ENCODE results near the gene ZNF304. TPM values are rescaled to one million over a fixed set of nuclear protein-coding genes. Genes with fewer than 3 reads are reported as not detected.
A peak's percentile ranks its signal among the peaks of the same experiment; 100 is the strongest.
"Not testable (repeated sequence)": the region's sequence is repeated elsewhere in the genome, so short reads cannot be mapped to it uniquely, and the experiment has no call there.

The ZNF304 gene
- total and polyA plus RNA-seq, 4 experiments from 2014 or later: 0.43 to 13.6 (median 8.7) TPM

DNA sequence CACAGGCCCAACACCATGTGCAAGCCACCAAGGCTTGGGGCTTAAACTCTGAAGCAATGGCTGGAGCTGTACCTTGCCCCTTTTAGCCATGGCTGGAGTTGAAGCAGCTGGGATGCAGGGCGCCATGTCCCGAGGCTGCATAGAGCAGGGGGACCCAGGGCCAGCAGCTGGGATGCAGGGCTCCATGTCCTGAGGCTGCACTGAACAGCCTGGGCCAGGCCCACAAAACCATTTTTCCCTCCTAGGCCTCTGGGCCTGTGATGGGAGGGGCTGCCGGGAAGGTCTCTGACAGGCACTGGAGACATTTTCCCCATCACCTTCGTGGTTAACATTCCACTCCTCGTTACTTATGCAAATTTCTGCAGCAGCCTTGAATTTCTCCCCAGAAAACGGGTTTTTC lies 23.1 kb downstream of the ZNF304 start:
- H3K27me3 ChIP-seq (ENCODE audit: insufficient read depth, low read length): no peaks in the 10 kb centered on the region
- no peak overlapping the region for H3K4me3 ChIP-seq (ENCODE audit: low read length in 2 of 2)
- H3K27ac Mint-ChIP-seq: no peak overlapping the region
- H3K36me3 Mint-ChIP-seq: peaks cover 80 to 85% of the 10 kb centered on the region in 2 donors
- H3K4me3 Mint-ChIP-seq: no peak overlapping the region
- H3K27ac ChIP-seq (ENCODE audit: low read depth, low read length): no peak overlapping the region
- no peaks in the 10 kb centered on the region for H3K4me1 ChIP-seq (ENCODE audit: insufficient read depth, low read length)
- no peak for DNase-seq
- intact Hi-C loops (cut with micrococcal nuclease): no loop called here
- H3K9me3 Mint-ChIP-seq: peaks cover 0 to 83% (median 56%) of the 10 kb centered on the region in 8 donors
- H3K36me3 ChIP-seq (ENCODE audit: insufficient read depth, low read length): peaks cover 13% of the 10 kb centered on the region
- peaks cover 10 to 29% of the 10 kb centered on the region in 2 donors for H3K9me3 ChIP-seq (ENCODE audit: control insufficient read depth in 1 of 2, low read length in 2 of 2)
- no peaks in the 10 kb centered on the region for H3K27me3 Mint-ChIP-seq
- CTCF ChIA-PET (ENCODE audit: partially characterized antibody): no interaction called here
- H3K4me1 Mint-ChIP-seq: peaks cover 0 to 3% (median 2%) of the 10 kb centered on the region in 4 donors
- POLR2A ChIA-PET (ENCODE audit: partially characterized antibody): no interaction called here

- H3K4me3 ChIP-seq (ENCODE audit: low read length in 2 of 2); H3K27me3 Mint-ChIP-seq; H3K27ac ChIP-seq (ENCODE audit: low read depth, low read length); H3K4me3 Mint-ChIP-seq; CTCF ChIA-PET (ENCODE audit: partially characterized antibody); H3K4me1 Mint-ChIP-seq; H3K4me1 ChIP-seq (ENCODE audit: insufficient read depth, low read length); DNase-seq; intact Hi-C loops (cut with micrococcal nuclease); POLR2A ChIA-PET (ENCODE audit: partially characterized antibody); H3K27me3 ChIP-seq (ENCODE audit: insufficient read depth, low read length): not testable (repeated sequence)
- H3K36me3 Mint-ChIP-seq: peaks cover 82 to 85% of the 10 kb centered on the region in 2 donors
- H3K27ac Mint-ChIP-seq: peak overlapping the region in 1 of 7 donors; percentile 20
- peaks cover 0 to 87% (median 59%) of the 10 kb centered on the region in 8 donors for H3K9me3 Mint-ChIP-seq
- Histone ChIP-seq H3K9me3 (ENCODE audit: control insufficient read depth in 1 of 2, low read length in 2 of 2) (peaks cover 12 to 33% of the 10 kb centered on the region in 2 donors), H3K36me3 (ENCODE audit: insufficient read depth, low read length) (peaks cover 13% of the 10 kb centered on the region)
Observed at GRCh38 chr19:57374647-57375046, 23.6 kb downstream of the ZNF304 start.

- CTCF ChIA-PET (ENCODE audit: partially characterized antibody): no interaction called here
- peaks cover 75 to 79% of the 10 kb centered on the region in 2 donors for H3K36me3 Mint-ChIP-seq
- H3K4me1 Mint-ChIP-seq: peaks cover 0 to 3% (median 1%) of the 10 kb centered on the region in 4 donors
- intact Hi-C loops (cut with micrococcal nuclease): no loop called here
- H3K9me3 ChIP-seq (ENCODE audit: control insufficient read depth in 1 of 2, low read length in 2 of 2): peaks cover 12 to 40% of the 10 kb centered on the region in 2 donors
- no peak overlapping the region for H3K4me3 ChIP-seq (ENCODE audit: low read length in 2 of 2)
- H3K27ac ChIP-seq (ENCODE audit: low read depth, low read length): no peak overlapping the region
- no peak overlapping the region for H3K4me3 Mint-ChIP-seq
- POLR2A ChIA-PET (ENCODE audit: partially characterized antibody): no interaction called here
- no peaks in the 10 kb centered on the region for H3K4me1 ChIP-seq (ENCODE audit: insufficient read depth, low read length)
- no peaks in the 10 kb centered on the region for H3K27me3 ChIP-seq (ENCODE audit: insufficient read depth, low read length)
- DNase-seq: no peak
- H3K27ac Mint-ChIP-seq: peak overlapping the region in 1 of 7 donors; percentile 10
- no peaks in the 10 kb centered on the region for H3K27me3 Mint-ChIP-seq
- peaks cover 13% of the 10 kb centered on the region for H3K36me3 ChIP-seq (ENCODE audit: insufficient read depth, low read length)
- H3K9me3 Mint-ChIP-seq: peaks cover 0 to 90% (median 70%) of the 10 kb centered on the region in 8 donors
Observed at GRCh38 chr19:57376151-57376550, 25.1 kb downstream of the ZNF304 start.

DNA sequence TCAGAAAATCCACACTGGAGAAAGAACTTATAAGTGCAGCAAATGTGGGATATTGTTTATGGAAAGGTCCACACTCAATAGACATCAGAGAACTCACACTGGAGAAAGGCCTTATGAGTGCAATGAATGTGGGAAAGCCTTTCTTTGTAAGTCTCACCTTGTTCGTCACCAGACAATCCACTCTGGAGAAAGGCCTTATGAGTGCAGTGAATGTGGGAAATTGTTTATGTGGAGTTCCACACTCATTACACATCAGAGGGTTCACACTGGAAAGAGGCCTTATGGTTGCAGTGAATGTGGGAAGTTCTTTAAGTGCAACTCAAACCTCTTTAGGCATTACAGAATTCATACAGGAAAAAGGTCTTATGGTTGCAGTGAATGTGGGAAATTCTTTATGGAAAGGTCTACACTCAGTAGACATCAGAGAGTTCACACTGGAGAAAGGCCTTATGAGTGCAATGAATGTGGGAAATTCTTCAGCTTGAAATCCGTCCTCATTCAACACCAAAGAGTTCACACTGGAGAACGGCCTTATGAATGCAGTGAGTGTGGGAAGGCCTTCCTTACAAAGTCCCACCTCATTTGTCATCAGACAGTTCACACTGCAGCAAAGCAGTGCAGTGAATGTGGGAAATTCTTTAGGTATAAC lies 26.6 kb downstream of the ZNF304 start:
- Histone ChIP-seq H3K27me3 (ENCODE audit: insufficient read depth, low read length) (no peaks in the 10 kb centered on the region), H3K36me3 (ENCODE audit: insufficient read depth, low read length) (peaks cover 3% of the 10 kb centered on the region), H3K9me3 (ENCODE audit: control insufficient read depth in 1 of 2, low read length in 2 of 2) (peaks cover 12 to 36% of the 10 kb centered on the region in 2 donors), H3K4me3 (ENCODE audit: low read length in 2 of 2) (no peak overlapping the region), H3K4me1 (ENCODE audit: insufficient read depth, low read length) (no peaks in the 10 kb centered on the region), H3K27ac (ENCODE audit: low read depth, low read length) (no peak overlapping the region)
- no peak overlapping the region for H3K4me3 Mint-ChIP-seq
- peaks cover 0 to 3% (median 1%) of the 10 kb centered on the region in 4 donors for H3K4me1 Mint-ChIP-seq
- H3K27me3 Mint-ChIP-seq: no peaks in the 10 kb centered on the region
- H3K27ac Mint-ChIP-seq: no peak overlapping the region
- H3K36me3 Mint-ChIP-seq: peaks cover 60 to 64% of the 10 kb centered on the region in 2 donors
- intact Hi-C loops (cut with micrococcal nuclease): no loop called here
- POLR2A ChIA-PET (ENCODE audit: partially characterized antibody): no interaction called here
- no peak for DNase-seq
- CTCF ChIA-PET (ENCODE audit: partially characterized antibody): no interaction called here
- H3K9me3 Mint-ChIP-seq: peaks cover 0 to 83% (median 66%) of the 10 kb centered on the region in 8 donors

DNA sequence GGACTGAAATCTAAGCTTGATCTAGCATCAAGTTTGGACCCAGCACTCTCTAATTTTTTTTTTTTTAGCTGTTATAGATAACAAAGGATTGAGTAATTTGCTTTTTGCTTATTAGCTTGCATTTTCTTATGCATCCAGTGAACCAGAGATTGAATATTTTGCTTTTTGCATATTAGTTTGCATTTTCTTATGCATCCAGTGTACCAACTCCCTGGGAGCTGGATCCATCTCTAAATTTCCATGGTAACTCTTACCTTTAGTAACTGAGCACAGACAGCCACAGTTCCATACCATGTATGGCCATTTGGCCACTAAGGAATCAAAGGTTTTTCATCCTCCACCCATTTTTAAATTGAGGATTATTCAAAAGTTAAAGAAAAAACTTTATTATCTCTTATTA lies 29.9 kb downstream of the ZNF304 start:
- no peaks in the 10 kb centered on the region for H3K4me1 ChIP-seq (ENCODE audit: insufficient read depth, low read length)
- H3K9me3 Mint-ChIP-seq: peaks cover 0 to 67% (median 53%) of the 10 kb centered on the region in 8 donors
- no peaks in the 10 kb centered on the region for H3K36me3 ChIP-seq (ENCODE audit: insufficient read depth, low read length)
- POLR2A ChIA-PET (ENCODE audit: partially characterized antibody): no interaction called here
- H3K27me3 Mint-ChIP-seq: peaks cover 0 to 1% of the 10 kb centered on the region in 2 donors
- H3K4me3 ChIP-seq (ENCODE audit: low read length in 2 of 2): no peak overlapping the region
- intact Hi-C loops (cut with micrococcal nuclease): no loop called here
- no peak overlapping the region for H3K27ac ChIP-seq (ENCODE audit: low read depth, low read length)
- CTCF ChIA-PET (ENCODE audit: partially characterized antibody): no interaction called here
- H3K9me3 ChIP-seq (ENCODE audit: control insufficient read depth in 1 of 2, low read length in 2 of 2): peaks cover 12 to 32% of the 10 kb centered on the region in 2 donors
- H3K4me3 Mint-ChIP-seq: no peak overlapping the region
- H3K27me3 ChIP-seq (ENCODE audit: insufficient read depth, low read length): no peaks in the 10 kb centered on the region
- H3K36me3 Mint-ChIP-seq: peaks cover 31 to 40% of the 10 kb centered on the region in 2 donors
- no peaks in the 10 kb centered on the region for H3K4me1 Mint-ChIP-seq
- H3K27ac Mint-ChIP-seq: peak overlapping the region in 1 of 7 donors; percentile 6
- DNase-seq: no peak

GRCh38 chr19:57382806-57383488 lies 31.9 kb downstream of the ZNF304 start:
- Mint-ChIP-seq H3K27ac (no peak overlapping the region), H3K36me3 (peaks cover 16 to 23% of the 10 kb centered on the region in 2 donors), H3K27me3 (peaks cover 0 to 1% of the 10 kb centered on the region in 2 donors), H3K4me1 (no peaks in the 10 kb centered on the region), H3K9me3 (peaks cover 0 to 56% (median 35%) of the 10 kb centered on the region in 8 donors), H3K4me3 (no peak overlapping the region)
- H3K9me3 ChIP-seq (ENCODE audit: control insufficient read depth in 1 of 2, low read length in 2 of 2): peaks cover 9 to 18% of the 10 kb centered on the region in 2 donors
- intact Hi-C loops (cut with micrococcal nuclease): no loop called here
- ChIA-PET POLR2A (ENCODE audit: partially characterized antibody) (interaction anchor here (0.6 to 0.7 kb wide), 2 partner anchors 48 to 145 kb away, joined by 3 to 4 read pairs; no protein-coding TSS in a partner anchor), CTCF (ENCODE audit: partially characterized antibody) (interaction anchor here (1.4 kb wide), 1 partner anchor 82 kb away, joined by 3 read pairs; no protein-coding TSS in a partner anchor)
- no peak overlapping the region for H3K27ac ChIP-seq (ENCODE audit: low read depth, low read length)
- no peak overlapping the region for H3K4me3 ChIP-seq (ENCODE audit: low read length in 2 of 2)
- no peaks in the 10 kb centered on the region for H3K36me3 ChIP-seq (ENCODE audit: insufficient read depth, low read length)
- no peak for DNase-seq
- H3K27me3 ChIP-seq (ENCODE audit: insufficient read depth, low read length): no peaks in the 10 kb centered on the region
- no peaks in the 10 kb centered on the region for H3K4me1 ChIP-seq (ENCODE audit: insufficient read depth, low read length)

DNA sequence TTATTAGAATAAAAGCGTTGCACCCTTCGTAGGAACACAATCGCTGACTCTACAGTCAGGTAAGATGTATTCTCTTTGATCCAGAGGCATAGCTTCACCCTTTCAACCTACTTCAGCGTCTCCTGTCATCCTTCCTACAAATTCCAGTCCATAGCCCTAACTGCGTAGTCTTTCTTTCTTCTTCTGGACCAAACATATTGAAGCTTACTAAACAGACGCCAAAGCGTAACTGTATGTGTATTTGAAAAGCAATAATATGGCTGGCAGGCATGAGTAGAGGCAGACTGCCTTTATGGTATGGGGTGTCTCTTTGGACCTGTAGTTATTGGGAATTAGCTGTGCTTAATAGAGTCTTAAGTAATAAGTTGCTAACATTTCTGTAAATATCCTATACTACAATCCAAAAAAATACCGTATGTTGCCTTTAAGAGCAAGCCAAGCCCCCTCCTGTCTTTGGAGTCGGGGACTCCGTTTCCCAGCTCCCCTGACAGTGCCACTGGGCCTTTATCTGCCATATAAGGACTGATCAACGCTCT lies 38.2 kb downstream of the ZNF304 start:
- Mint-ChIP-seq H3K9me3 (peaks cover 0 to 36% (median 6%) of the 10 kb centered on the region in 8 donors), H3K4me1 (peaks cover 21 to 39% (median 30%) of the 10 kb centered on the region in 4 donors), H3K27me3 (peaks cover 1 to 3% of the 10 kb centered on the region in 2 donors), H3K36me3 (peaks cover 32 to 46% of the 10 kb centered on the region in 2 donors), H3K27ac (peak overlapping the region; percentile 98 to 100 (median 99)), H3K4me3 (peak overlapping the region; percentile 97 to 99 (median 98))
- CTCF ChIA-PET (ENCODE audit: partially characterized antibody): interaction anchor here (1.0 to 1.4 kb wide), 3 partner anchors 15 to 26 kb away, joined by 3 to 8 read pairs (median 4); partner anchors contain the start of genes TRAPPC2B and ZNF547
- H3K27me3 ChIP-seq (ENCODE audit: insufficient read depth, low read length): no peaks in the 10 kb centered on the region
- intact Hi-C loops (cut with micrococcal nuclease): loop anchor here (1.0 kb wide), 8 partner anchors 22 to 916 kb away; partner anchors contain the start of genes ERVK3-1, TRAPPC2B, ZNF17 and ZNF264
- peak overlapping the region; percentile 6 to 62 for H3K4me3 ChIP-seq (ENCODE audit: low read length in 2 of 2)
- peaks cover 6% of the 10 kb centered on the region for H3K36me3 ChIP-seq (ENCODE audit: insufficient read depth, low read length)
- DNase-seq: no peak
- H3K9me3 ChIP-seq (ENCODE audit: control insufficient read depth in 1 of 2, low read length in 2 of 2): no peaks in the 10 kb centered on the region
- POLR2A ChIA-PET (ENCODE audit: partially characterized antibody): interaction anchor here (0.7 to 1.9 kb wide), 20 partner anchors 15 to 1051 kb away, joined by 3 to 15 read pairs (median 4); partner anchors contain the start of genes TRAPPC2B, ZNF132, ZNF211 and ZNF264
- H3K27ac ChIP-seq (ENCODE audit: low read depth, low read length): peak overlapping the region; percentile 95
- H3K4me1 ChIP-seq (ENCODE audit: insufficient read depth, low read length): peaks cover 22% of the 10 kb centered on the region
